Measurements from ENCODE around the gene AP1S1. TPM values are rescaled to one million over a fixed set of nuclear protein-coding genes. Genes with fewer than 3 reads are reported as not detected.

Gene AP1S1
- polyA plus RNA-seq, 1 donor (not counting 4 experiments of a cell fraction or from before 2014, with no cell fraction given) = 279 TPM

DNA sequence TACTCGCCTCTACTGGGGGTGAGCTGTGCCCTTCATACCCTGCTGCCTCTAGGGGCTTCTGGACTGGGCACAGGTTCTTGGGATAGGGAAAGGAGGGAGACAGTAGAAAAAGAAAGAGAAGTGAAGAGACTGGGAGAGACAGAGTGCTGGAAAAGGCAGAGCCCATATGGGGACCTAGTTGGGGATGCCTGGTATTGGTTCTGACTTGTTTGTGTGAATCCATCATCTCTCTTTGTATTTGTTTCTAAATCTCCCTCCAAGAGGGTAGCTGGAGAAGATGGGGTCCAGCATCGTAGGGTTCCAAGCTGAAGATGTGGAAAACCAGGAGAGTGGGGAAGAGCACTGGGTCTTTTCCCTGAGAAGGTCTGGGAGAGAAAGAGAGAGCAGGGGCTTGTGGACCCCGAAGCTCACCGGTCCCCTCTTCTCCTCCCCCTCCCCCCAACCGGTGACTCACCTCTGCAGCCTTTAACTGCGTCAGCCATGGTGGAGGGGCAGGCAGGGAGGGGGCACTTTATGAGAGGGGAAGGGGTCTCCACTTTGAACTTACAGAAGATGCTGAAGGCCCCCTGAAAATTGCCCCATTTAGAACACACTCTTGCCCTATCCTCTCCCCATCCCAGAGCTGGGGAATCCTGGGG lies 14.3 kb downstream of the AP1S1 start:
- Histone ChIP-seq H4K20me1 (ENCODE audit: control insufficient read depth, extremely low read depth, insufficient read depth, low read length) (peaks cover 3% of the 10 kb centered on the region), H3K9ac (ENCODE audit: control insufficient read depth, extremely low read depth, insufficient read depth, low read length) (no peak overlapping the region), H3K9me1 (ENCODE audit: control insufficient read depth, extremely low read depth, insufficient read depth, low read length) (no peaks in the 10 kb centered on the region), H3K79me2 (ENCODE audit: control insufficient read depth, insufficient read depth, low read length) (no peaks in the 10 kb centered on the region), H2AFZ (ENCODE audit: control insufficient read depth, low read length) (no peak overlapping the region), H3K27ac (ENCODE audit: control insufficient read depth, insufficient read depth, low read length) (no peak overlapping the region), H3K4me2 (ENCODE audit: control insufficient read depth, extremely low read depth, insufficient read depth, low read depth, low read length) (peak overlapping the region; percentile 66), H3K4me3 (ENCODE audit: control insufficient read depth in 2 of 3, extremely low read depth in 1 of 3, insufficient read depth in 2 of 3, low read depth in 1 of 3, low read length in 3 of 3) (no peak overlapping the region), H3K4me1 (ENCODE audit: control insufficient read depth, extremely low read depth, insufficient read depth, low read length) (peaks cover 37% of the 10 kb centered on the region), H3K36me3 (ENCODE audit: control insufficient read depth in 2 of 2, extremely low read depth in 1 of 2, insufficient read depth in 2 of 2, low read length in 2 of 2) (no peaks in the 10 kb centered on the region), H3K27me3 (ENCODE audit: control insufficient read depth, extremely low read depth, insufficient read depth, low read length) (peaks cover 87% of the 10 kb centered on the region), H3K9me3 (ENCODE audit: control insufficient read depth, low read depth, low read length) (no peaks in the 10 kb centered on the region)
- TF ChIP-seq EZH2 (IDR thresholded peaks at IDR 0.05; ENCODE audit: low read length) (no peak), CTCF (optimal IDR thresholded peaks at IDR 0.05 in 1 of 3, IDR thresholded peaks at IDR 0.05 in 1 of 3, conservative IDR thresholded peaks at IDR 0.05 in 1 of 3; ENCODE audit: extremely low read depth in 1 of 3, insufficient read depth in 2 of 3, low read length in 3 of 3) (no peak)
- FAIRE-seq (no peak), DNase-seq (ENCODE audit: low read depth, low spot score) (no peak)
- dilution Hi-C loops (cut with MboI; ENCODE audit: extremely low pct_ligation_motif_present, low sequenced_read_pairs) = no loop called here

- Histone ChIP-seq H3K27ac (ENCODE audit: control insufficient read depth, insufficient read depth, low read length) (no peak overlapping the region), H3K9me1 (ENCODE audit: control insufficient read depth, extremely low read depth, insufficient read depth, low read length) (no peaks in the 10 kb centered on the region), H4K20me1 (ENCODE audit: control insufficient read depth, extremely low read depth, insufficient read depth, low read length) (peaks cover 3% of the 10 kb centered on the region), H3K79me2 (ENCODE audit: control insufficient read depth, insufficient read depth, low read length) (no peaks in the 10 kb centered on the region), H3K4me2 (ENCODE audit: control insufficient read depth, extremely low read depth, insufficient read depth, low read depth, low read length) (peak overlapping the region; percentile 66), H3K4me1 (ENCODE audit: control insufficient read depth, extremely low read depth, insufficient read depth, low read length) (peaks cover 38% of the 10 kb centered on the region), H3K9me3 (ENCODE audit: control insufficient read depth, low read depth, low read length) (no peaks in the 10 kb centered on the region), H2AFZ (ENCODE audit: control insufficient read depth, low read length) (no peak overlapping the region), H3K4me3 (ENCODE audit: control insufficient read depth in 2 of 3, extremely low read depth in 1 of 3, insufficient read depth in 2 of 3, low read depth in 1 of 3, low read length in 3 of 3) (peak overlapping the region in 1 of 3 experiments; percentile 4), H3K36me3 (ENCODE audit: control insufficient read depth in 2 of 2, extremely low read depth in 1 of 2, insufficient read depth in 2 of 2, low read length in 2 of 2) (no peaks in the 10 kb centered on the region), H3K27me3 (ENCODE audit: control insufficient read depth, extremely low read depth, insufficient read depth, low read length) (peaks cover 94% of the 10 kb centered on the region), H3K9ac (ENCODE audit: control insufficient read depth, extremely low read depth, insufficient read depth, low read length) (no peak overlapping the region)
- FAIRE-seq (peak; percentile 26), DNase-seq (ENCODE audit: low read depth, low spot score) (no peak)
- dilution Hi-C loops (cut with MboI; ENCODE audit: extremely low pct_ligation_motif_present, low sequenced_read_pairs) = no loop called here
- TF ChIP-seq CTCF (optimal IDR thresholded peaks at IDR 0.05 in 1 of 3, IDR thresholded peaks at IDR 0.05 in 1 of 3, conservative IDR thresholded peaks at IDR 0.05 in 1 of 3; ENCODE audit: extremely low read depth in 1 of 3, insufficient read depth in 2 of 3, low read length in 3 of 3) = no peak
- TF ChIP-seq EZH2 (IDR thresholded peaks at IDR 0.05; ENCODE audit: low read length) = no peak
Observed at GRCh38 chr7:101169110-101169837, 15.0 kb downstream of the AP1S1 start.

All from keratinocyte (primary cell).